GM10847 (cell line): ENCODE data around the gene TMEM178B.

ENCODE experiments used
- POLR2A ChIP-seq: IDR thresholded peaks from 2 replicates; pipeline ENCODE4 v1.6.1; 2011; ENCODE audit not compliant: insufficient read length; ENCODE audit errors: extremely low read depth

The TMEM178B gene

DNA sequence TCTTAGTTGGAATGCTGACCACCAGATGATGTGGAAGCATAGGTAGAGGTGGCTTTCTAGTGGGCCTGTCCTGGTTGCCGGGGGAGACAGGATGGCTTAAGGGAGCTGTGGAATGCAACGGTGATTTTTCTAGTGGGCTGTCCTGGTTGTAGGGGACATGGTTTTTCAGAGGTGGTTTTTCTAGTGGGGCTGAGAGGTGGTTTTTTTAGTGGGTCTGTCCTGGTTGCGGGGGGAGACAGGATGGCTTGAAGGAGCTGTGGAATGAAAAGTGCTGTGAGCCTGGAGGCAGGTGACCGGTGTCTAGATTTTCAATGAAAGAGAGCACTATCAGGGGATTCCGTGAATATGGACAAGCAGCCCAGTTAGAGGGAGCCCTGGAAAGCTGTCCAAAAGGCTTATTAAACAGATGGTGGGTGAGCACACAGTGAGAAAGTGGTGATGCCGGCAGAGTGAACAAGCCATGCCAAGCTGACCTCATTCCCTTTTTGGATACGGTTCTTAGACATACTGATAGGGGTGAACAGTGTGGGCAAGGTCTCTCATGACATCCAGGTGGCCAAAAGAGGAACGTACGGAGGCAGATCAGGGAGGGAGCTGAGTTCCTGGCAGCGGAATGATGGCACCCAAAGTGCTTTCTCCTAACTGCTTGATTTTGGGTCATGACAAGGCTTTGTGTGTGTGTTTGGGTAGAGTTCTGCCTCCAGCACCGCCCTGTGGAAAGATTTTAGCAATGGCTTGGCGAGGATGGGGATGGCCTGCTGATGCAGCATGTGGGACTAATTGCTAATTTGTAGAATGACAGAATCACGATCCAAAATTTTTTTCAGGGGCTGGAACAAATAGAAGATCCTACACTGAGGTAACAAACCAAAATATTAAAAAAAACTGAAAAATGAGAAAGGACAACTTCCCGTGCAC is 126.6 kb downstream of the TMEM178B start:
- TF ChIP-seq POLR2A: no peak

DNA sequence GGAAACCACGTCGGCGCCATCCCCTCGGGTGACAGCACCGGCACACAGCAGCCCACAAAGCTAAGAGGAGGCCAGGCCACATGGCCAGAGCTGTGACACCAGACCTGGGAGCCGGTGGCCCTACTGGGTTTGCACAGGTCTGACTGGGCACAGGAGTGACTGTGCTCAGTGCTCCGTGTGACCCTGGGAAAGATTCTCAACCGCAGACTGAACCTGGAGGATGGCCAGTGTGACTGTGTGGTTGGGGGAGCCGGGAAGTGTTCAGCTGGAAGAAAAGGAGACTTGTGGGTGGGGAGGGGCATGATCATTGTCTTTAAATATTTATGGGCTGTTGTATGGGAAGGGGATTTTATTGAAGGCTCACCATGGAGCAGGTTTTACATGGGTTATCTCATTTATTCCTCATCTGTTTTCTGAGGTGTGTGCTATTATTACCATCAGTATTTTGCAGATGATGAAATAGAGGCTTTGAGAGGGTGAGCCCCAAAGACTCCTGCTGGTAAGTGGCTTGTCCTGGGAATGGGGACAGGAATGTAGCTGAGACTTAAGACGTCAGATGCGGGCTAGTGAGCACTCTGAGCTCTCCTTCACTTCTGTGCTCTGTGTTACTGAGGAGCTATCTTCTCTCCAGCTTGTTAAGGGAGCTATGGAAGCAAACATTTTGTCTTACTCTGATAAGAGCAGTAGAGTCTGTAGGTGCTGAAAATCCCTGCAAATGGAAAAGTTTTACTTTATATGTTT is 127.5 kb downstream of the TMEM178B start:
- no peak for TF ChIP-seq POLR2A

DNA sequence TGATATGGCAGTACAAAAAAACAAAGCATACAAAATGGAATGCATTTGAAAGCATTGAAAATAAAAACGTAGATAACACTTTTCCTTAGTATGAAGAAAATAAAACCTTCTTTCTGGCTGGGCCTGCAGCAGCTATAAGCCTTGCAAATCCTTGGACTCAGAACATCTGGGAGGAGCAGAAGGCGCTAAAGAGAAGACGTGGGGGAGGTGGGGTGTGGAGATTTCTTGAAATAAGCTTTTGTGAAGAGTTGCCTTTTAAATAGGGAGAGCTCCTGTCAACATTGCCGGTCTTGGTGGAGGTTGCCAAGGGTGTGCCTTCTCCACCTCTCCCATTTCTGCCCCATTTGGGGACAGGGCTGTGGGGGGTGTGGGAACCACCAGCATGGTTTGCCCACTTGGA is 128.7 kb downstream of the TMEM178B start:
- TF ChIP-seq POLR2A: no peak

GRCh38 chr7:141203177-141203576 is 129.3 kb downstream of the TMEM178B start:
- no peak for TF ChIP-seq POLR2A

- no peak for TF ChIP-seq POLR2A
These were observed 129.7 kb downstream of the TMEM178B start for GRCh38 chr7:141203586-141203985.

- TF ChIP-seq POLR2A: no peak
These were observed 133.8 kb downstream of the TMEM178B start for GRCh38 chr7:141207661-141208060.

DNA sequence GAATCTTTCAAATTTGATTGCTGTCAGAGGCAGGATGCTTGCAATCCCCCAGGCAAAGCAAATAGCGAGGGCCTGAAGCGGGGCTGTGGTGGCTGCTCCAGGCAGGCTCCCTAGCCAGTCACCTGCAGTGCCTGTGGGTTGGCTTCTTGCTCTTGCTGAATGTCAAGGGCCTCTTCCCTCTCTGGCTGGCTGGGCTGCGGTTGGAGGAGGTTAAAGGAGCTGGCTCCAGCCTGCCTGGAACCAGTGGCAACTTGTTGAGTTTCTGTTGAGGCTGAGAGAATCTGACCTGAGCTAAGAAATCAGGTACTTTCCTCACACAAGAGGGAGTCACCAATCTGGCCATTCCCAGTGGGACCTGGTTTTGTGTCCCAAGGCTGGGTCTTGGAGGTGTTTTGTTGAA is 134.7 kb downstream of the TMEM178B start:
- no peak for TF ChIP-seq POLR2A

DNA sequence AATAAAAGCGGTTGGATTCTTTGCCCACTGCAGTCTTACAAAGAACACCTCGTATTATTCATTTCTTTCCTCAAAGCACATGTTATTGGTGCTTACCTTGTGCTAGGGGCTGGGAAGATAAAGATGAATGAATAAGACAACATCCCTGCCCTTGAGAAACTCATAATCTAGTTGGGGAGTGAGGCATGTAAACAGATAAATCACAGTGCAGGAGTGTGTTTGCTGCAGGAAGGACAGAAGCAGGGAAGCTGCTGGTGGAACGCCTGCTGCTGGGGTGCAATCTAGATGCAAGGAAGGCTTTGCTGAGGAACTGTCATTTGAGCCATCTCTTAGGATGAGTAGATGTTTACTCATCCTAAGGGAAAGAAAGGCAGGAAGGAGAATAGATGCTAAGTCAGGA is 135.6 kb downstream of the TMEM178B start:
- TF ChIP-seq POLR2A: no peak

- no peak for TF ChIP-seq POLR2A
These were observed 137.0 kb downstream of the TMEM178B start for GRCh38 chr7:141210862-141211261.

DNA sequence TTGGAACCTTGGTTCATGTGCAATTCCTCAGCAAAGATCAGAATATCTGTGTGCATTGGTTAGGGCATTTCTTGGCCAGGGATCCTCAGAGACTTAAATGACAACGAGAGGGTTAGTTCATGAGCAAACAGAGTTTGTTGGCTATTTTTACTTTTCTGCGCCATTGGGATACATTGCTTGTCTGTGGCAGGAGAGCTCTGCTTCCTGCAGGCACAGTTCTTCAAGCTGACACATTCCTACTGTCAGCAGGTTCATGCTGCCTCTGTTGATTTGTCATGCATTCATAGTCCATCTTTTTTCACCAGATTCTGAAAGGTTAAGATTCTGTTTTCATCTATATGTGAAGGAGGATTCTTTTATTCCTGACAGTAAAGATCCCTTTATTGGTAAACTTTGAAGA is 139.4 kb downstream of the TMEM178B start:
- TF ChIP-seq POLR2A: no peak

DNA sequence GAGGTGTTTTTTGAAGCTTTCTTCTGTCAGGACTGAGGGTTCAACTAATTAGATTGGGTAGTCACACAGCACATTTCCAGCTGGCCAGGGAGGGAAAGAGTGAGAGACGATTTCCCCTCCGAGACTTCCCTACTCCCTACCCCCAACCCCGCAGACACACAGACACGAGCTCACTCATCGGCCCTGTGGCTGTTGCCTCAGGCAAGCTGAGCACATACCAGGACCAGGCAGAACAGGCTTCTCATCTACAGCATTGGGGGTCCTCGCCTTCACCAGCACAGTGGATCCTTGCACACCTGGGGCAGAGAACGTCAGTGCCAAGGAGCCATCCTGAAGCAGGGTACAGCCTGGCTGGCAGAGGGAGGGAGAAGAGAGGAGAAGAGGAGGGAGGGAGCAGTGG is 144.1 kb downstream of the TMEM178B start:
- TF ChIP-seq POLR2A: no peak

- TF ChIP-seq POLR2A: no peak
These were observed 145.1 kb downstream of the TMEM178B start for GRCh38 chr7:141218941-141219340.

GRCh38 chr7:141220263-141220880 is 146.5 kb downstream of the TMEM178B start:
- no peak for TF ChIP-seq POLR2A

GRCh38 chr7:141221007-141221612 is 147.2 kb downstream of the TMEM178B start:
- no peak for TF ChIP-seq POLR2A

DNA sequence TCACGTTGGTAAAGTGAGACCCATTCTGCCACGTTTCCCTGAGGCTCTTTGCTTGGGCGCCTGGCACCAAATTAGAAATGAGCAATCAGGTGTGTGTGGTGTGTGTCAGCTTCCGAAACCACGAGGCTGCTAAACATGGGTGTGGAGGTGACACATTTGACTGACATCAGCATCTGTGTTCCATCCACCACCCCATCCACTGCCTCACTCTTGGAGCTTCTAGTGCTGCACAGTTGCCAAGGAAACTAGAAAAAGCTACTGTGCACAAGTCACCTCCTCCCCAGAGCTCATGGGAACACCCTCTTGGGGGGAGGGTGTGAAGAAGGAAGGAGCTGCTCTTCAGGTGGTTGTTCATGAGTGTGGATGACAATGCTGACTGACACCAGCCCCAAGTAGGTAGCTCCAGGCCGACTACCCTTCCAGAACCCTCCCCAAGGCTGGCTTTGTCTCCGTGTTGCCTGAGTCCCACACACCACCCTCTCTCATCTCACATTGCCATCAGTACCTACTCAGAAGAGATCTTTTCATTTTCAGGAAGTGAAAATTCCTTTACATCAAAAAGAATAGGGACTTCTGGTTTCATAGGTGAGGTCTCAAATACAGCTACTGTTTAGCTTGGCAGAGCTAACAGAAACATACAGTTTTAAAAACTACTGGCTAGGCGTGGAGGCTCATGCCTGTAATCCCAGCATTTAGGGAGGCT is 152.2 kb downstream of the TMEM178B start:
- no peak for TF ChIP-seq POLR2A
